Smooth muscle cell of the brain vasculature (primary cell): Measurements from ENCODE around the gene ARHGAP19.

Experiments
- DNase-seq: peaks from one replicate; pipeline ENCODE4 v3.0.0-alpha.2; 2012; ENCODE audit warnings: low read depth, low spot score

Gene ARHGAP19

DNA sequence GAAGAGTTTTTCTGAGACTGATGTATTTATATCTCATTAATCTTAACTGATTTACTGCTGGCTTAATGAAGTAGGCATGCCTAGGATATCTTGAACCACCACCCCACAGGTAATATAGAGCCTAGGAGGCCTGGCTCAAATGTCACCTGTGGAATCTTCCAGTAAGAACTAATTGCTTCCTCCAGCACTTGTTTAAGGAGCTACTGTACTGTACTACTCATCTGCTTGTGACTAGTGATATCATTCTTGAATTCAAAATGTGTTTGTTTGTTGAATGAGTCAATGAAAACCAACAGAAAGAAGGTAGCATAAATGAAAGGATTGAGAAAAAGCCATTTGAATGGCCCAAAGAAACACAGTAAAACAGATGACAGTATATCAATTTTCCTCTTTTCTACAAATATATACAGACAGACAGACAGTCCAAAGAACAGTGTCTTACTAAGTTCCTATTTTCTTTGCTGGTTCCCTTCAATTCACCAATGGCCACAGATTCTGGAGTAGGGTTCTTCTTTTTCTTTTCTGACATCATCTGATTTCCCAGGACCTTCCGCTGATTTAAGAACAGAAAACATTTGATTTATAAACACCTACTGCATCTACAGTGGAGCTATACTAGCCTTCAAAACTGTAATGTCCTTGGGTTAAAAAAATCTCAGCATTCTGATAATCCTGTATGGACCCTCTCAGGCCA lies 63.0 kb downstream of the ARHGAP19 start:
- no peak for DNase-seq

DNA sequence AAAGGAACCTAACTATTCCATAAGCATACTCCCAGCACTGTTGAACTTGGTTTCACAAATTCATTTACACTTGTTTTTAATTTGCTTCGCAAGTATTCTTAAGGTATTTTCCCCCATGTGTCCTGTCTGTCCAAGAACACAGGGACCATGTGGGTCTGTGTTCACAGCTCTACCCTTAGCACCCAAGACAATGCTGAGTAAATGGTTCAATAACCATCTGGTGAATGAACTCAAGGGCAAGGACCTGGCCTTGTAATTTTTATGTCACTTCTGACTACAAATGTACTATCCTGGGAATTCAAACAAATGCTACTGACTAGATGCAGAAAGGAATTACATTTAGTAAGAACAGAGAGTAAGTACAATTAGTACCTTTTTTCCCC lies 63.7 kb downstream of the ARHGAP19 start:
- DNase-seq: no peak

GRCh38 chr10:97228130-97228774 lies 64.2 kb downstream of the ARHGAP19 start:
- no peak for DNase-seq

DNA sequence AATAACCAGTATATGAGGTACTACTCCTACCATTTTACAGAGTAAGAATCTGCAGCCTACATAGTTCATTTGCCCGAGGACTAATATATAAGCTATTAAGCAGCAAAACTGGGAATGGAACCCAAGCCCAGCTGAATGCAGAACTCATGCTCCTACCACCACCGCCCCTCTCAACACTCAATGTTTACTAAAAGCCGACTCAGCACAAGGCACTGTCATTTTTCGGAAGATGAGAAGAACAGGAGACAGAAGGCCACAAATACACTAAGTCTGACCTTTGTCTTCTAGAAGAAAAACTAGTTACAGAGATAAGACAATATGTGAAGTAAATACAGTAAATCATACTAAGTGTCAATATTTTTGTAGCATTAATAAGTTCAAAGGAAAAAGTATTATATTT lies 66.0 kb downstream of the ARHGAP19 start:
- DNase-seq: no peak

GRCh38 chr10:97224483-97225435 lies 67.7 kb downstream of the ARHGAP19 start:
- DNase-seq: no peak

- no peak for DNase-seq
Measured at GRCh38 chr10:97222326-97222961, 70.0 kb downstream of the ARHGAP19 start.

DNA sequence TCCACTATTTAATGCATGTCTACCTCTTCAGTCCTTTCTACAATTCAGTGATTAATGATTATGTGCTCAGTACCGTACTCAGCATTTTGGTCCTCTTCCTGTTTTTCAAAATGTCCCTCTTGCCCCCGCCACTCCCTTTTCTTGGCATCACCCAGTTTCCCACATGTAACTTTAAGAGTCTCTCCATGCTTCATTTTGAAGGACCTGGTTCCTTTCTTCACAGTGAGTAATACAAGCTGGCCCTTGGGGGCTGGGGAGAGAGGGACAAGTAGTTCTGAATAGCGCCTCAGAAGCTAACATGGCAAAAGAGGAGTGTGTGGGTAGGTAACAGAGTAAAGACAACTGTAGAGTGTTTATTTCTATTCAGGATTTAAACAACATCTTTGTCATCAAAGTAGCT lies 72.1 kb downstream of the ARHGAP19 start:
- no peak for DNase-seq

- no peak for DNase-seq
Measured at GRCh38 chr10:97217299-97217698, 75.1 kb downstream of the ARHGAP19 start.

- DNase-seq: no peak
Measured at GRCh38 chr10:97215619-97216260, 76.7 kb downstream of the ARHGAP19 start.

DNA sequence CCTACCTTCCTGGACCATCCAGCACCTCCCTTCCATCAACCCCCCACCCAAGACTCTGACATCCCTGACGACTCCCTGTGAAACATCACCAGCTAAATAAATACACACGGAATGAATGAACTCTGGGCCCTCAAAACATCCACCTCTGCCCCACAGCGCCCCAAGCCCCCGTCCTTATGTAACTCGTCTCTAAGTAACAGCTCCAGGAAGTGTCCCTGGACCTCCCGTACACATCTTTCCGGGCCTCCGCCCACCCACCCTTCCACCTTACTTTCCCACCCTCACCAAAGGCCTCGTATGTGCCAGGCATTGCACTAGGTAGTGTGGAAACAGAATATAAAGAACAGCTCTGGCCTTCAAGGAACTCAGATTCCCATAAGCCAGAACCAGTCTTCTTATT lies 79.0 kb downstream of the ARHGAP19 start:
- DNase-seq: no peak

- no peak for DNase-seq
Measured at GRCh38 chr10:97211229-97211628, 81.2 kb downstream of the ARHGAP19 start.

- DNase-seq: no peak
Measured at GRCh38 chr10:97210543-97210960, 81.9 kb downstream of the ARHGAP19 start.

DNA sequence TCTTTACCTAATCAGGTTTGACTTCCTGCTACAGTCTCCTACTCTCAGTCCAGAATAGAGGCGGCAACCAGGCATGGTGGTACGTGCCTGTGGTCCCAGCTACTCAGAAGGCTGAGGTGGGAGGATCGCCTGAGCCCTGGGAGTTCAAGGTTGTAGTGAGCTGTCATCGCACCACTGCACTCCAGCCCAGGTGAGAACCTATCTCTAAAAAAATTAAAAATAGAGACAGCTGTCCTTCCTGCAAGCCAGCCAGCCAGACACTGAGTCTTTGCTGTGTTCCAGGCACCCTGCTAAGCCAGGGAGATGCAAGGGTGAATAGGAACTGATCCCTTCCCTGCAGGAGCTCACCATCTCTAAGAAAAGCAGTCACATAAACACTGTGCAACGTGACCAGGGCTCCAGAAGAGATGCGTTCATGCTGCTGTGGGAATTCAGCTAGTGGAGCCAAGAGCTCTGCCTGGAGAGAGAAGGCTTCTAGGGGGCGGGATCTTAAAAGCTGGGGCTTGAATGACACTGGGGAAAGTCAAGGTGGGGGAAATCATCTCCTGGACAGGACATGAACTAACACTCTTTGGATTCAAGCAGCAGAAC lies 84.6 kb downstream of the ARHGAP19 start:
- DNase-seq: no peak

DNA sequence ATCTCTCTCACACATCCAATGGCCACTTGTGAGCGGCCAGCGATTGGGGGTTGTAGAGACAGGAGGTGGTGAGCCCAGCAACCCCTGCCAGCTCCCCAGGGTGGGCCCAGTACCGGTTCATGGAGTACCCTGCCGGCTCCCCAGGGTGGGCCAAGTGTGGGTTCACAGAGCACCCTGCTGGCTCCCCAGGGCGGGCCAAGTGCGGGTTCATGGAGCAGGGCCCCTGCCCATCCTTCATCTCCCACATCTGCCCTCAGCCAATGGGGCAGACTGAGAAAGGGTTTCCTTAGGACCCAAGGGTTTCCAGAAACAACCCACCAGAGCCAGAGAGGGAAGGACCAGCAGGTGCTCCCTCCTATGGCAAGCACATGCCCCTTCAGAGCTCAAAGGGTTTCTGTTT lies 85.3 kb downstream of the ARHGAP19 start:
- no peak for DNase-seq

DNA sequence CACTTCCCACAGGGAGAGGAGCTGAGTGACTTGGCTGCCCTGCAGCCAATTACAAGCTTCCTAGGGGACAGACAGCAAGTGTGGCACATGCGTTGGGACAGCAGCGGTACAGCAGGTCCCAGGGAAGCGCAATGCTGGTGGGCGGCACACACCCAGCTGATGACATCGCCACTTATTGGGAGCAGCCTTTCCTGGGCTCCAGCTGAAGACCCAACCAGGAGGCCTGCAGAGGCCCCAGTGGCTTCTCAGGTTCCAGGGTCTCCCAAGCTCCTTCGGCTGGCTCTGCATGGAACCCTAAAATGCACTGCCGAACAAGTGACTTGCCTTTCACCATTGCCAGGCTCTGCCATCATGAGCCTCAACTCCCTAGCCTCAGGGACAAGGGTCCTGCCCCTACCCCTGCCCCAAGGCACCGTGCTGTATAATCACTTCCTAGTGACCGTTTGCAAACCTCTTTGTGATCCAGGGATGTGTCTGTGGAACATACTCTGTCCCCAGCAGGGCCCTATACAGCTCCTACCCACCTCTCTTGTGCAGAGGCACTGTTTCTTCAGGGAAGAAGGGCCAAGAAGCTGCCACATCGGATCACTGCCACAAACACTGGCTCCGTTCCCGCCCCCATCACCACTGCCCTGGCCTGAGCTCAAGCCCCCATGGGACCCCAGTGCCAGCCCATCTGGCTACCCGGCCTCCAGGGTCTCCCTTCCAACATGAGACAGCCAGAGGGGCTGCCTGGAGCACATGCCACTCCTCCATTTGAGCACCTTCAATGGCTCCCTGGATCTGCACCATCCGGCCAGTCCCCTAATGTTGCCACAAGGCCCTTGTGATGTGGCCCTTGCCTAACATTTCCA lies 87.4 kb downstream of the ARHGAP19 start:
- no peak for DNase-seq

- DNase-seq: no peak
Measured at GRCh38 chr10:97203220-97203619, 89.2 kb downstream of the ARHGAP19 start.

- DNase-seq: no peak
Measured at GRCh38 chr10:97200616-97201015, 91.8 kb downstream of the ARHGAP19 start.

DNA sequence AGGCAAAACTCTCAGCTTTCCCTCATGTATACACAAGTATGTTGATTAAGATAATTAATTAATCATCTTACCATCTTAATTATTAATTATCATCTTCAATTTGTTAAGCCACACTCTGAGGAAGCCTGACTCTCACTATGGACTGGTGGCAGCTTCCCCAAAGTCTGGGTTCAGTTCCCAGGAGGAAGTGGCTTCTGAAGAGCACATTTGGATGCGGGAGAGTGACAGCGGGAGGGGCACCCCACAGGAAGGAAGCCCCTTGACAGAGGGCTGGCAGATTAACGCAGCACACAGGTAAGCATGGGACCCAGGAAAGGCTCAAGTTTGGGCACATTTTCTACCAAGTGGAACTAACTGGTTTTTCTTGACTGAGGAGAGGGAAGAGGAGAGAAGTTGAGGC lies 93.3 kb downstream of the ARHGAP19 start:
- DNase-seq: no peak

GRCh38 chr10:97197030-97197500 lies 95.4 kb downstream of the ARHGAP19 start:
- no peak for DNase-seq
